Endothelial cell of umbilical vein (primary cell): ENCODE data around the gene SOX15. TPM values are rescaled to one million over a fixed set of nuclear protein-coding genes. Genes with fewer than 3 reads are reported as not detected.

Source experiments
- BruUV-seq: library from RNA; stranded (reverse); fragments of 400-500 nt; replicated peaks from 2 replicates; lab custom pipeline; 2021; lab: Mats Ljungman, UMichigan
- CTCF ChIA-PET: fragments of 300-600, 350-600 bp; sonication (Branson Sonifier 250); formaldehyde crosslinking; loops from one replicate; lab custom pipeline; 2021; ENCODE audit warnings: antibody characterized with exemption, inconsistent platforms; lab: Charles Lee
- POLR2A ChIA-PET: fragments of 300-600, 350-600 bp; sonication (Branson Sonifier 250); formaldehyde crosslinking; loops from one replicate; lab custom pipeline; 2021; ENCODE audit warnings: antibody characterized with exemption, inconsistent platforms; lab: Charles Lee
- DNase-seq: peaks from one replicate; pipeline ENCODE4 v3.0.0-alpha.2; 2011; ENCODE audit warnings: low read depth, low spot score
- FAIRE-seq: peaks from 2 replicates; lab custom pipeline; 2011; peaks lifted over from hg19 to GRCh38; lab: Jason Lieb, UNC
- H2AFZ ChIP-seq: 2 replicates; pipeline ENCODE4 v1.6.0; 2012; ENCODE audit warnings: low read depth, low read length, control low read depth, inconsistent platforms
- H3K27ac ChIP-seq: 2 replicates; pipeline ENCODE4 v1.5.1; 2011; ENCODE audit warnings: low read depth, mild to moderate bottlenecking, control low read depth, low read length, moderate library complexity; ENCODE audit not compliant: insufficient read depth
- H3K27me3 ChIP-seq, 2 experiments: 2 replicates each; pipeline versions ENCODE4 v1.6.0 to v1.6.1; 2011; ENCODE audit warnings: low read length in 2 of 2, mixed read lengths in 1 of 2; ENCODE audit not compliant: control insufficient read depth in 2 of 2, insufficient read depth in 2 of 2
- H3K36me3 ChIP-seq, 2 experiments: 2 replicates in 1 of 2; 3 replicates in 1 of 2; pipeline ENCODE4 v1.5.1; 2011; ENCODE audit warnings: low read length in 2 of 2, mild to moderate bottlenecking in 1 of 2, moderate library complexity in 1 of 2; ENCODE audit not compliant: control insufficient read depth in 2 of 2, insufficient read depth in 2 of 2; ENCODE audit errors: extremely low read depth in 1 of 2
- H3K4me1 ChIP-seq: 3 replicates; pipeline ENCODE4 v1.5.1; 2011; ENCODE audit warnings: mild to moderate bottlenecking, low read length; ENCODE audit not compliant: control insufficient read depth, insufficient read depth; ENCODE audit errors: extremely low read depth
- H3K4me2 ChIP-seq: 2 replicates; pipeline ENCODE4 v1.6.1; 2011; ENCODE audit warnings: low read length, control low read depth, mixed read lengths; ENCODE audit not compliant: insufficient read depth
- H3K4me3 ChIP-seq, 3 experiments: fragments of 200-600 bp in 1 of 3; sonication (generic), shearing (Covaris generic) in 1 of 3; replicated peaks in 1 of 3; 2 replicates each; pipeline ENCODE4 v1.5.1; 2011 to 2016; ENCODE audit warnings: control low read depth in 3 of 3, low read length in 3 of 3, mild to moderate bottlenecking in 2 of 3, inconsistent platforms in 1 of 3, low read depth in 1 of 3, moderate library complexity in 1 of 3; ENCODE audit not compliant: insufficient read depth in 1 of 3
- H3K79me2 ChIP-seq: 2 replicates; pipeline ENCODE4 v1.6.0; 2012; ENCODE audit warnings: low read length, inconsistent platforms; ENCODE audit not compliant: control insufficient read depth, insufficient read depth
- H3K9ac ChIP-seq: replicated peaks from 2 replicates; pipeline ENCODE3; 2011; ENCODE audit warnings: low read length, control low read depth; ENCODE audit not compliant: insufficient read depth; ENCODE audit errors: extremely low read depth
- H3K9me1 ChIP-seq: replicated peaks from 3 replicates; pipeline ENCODE4 v1.6.0; 2011; ENCODE audit warnings: mild to moderate bottlenecking, low read length; ENCODE audit not compliant: control insufficient read depth, insufficient read depth; ENCODE audit errors: extremely low read depth
- H3K9me3 ChIP-seq: replicated peaks from 2 replicates; pipeline ENCODE4 v1.5.1; 2012; ENCODE audit warnings: low read length, inconsistent platforms; ENCODE audit not compliant: control insufficient read depth, insufficient read depth
- H4K20me1 ChIP-seq: replicated peaks from 2 replicates; pipeline ENCODE3; 2011; ENCODE audit warnings: mild to moderate bottlenecking, low read length; ENCODE audit not compliant: control insufficient read depth, insufficient read depth; ENCODE audit errors: extremely low read depth
- CTCF ChIP-seq, 2 donors: IDR thresholded peaks; 1 replicate in 1 of 2; 2 replicates in 1 of 2; pipeline ENCODE4 v1.5.1; 2011; ENCODE audit warnings: low read length in 2 of 2, mild to moderate bottlenecking in 2 of 2, moderate library complexity in 2 of 2, control low read depth in 1 of 2, inconsistent platforms in 1 of 2, low read depth in 1 of 2; ENCODE audit not compliant: insufficient read depth in 1 of 2; ENCODE audit errors: extremely low read depth in 1 of 2
- EZH2 ChIP-seq: IDR thresholded peaks from 2 replicates; pipeline ENCODE4 v1.6.1; 2012; ENCODE audit warnings: borderline replicate concordance, low read depth, mild to moderate bottlenecking, moderate library complexity, low read length, inconsistent platforms; ENCODE audit not compliant: severe bottlenecking
- FOS ChIP-seq: IDR thresholded peaks from 2 replicates; pipeline ENCODE4 v1.6.1; 2011; ENCODE audit warnings: mild to moderate bottlenecking, low read length, moderate library complexity, borderline replicate concordance; ENCODE audit not compliant: insufficient read depth
- JUN ChIP-seq: IDR thresholded peaks from 2 replicates; pipeline ENCODE4 v1.6.1; 2011; ENCODE audit warnings: borderline replicate concordance, low read depth; ENCODE audit not compliant: insufficient read length, insufficient read depth
- MAX ChIP-seq: IDR thresholded peaks from 2 replicates; pipeline ENCODE4 v1.6.1; 2011; ENCODE audit not compliant: insufficient read depth, insufficient read length
- MYC ChIP-seq: IDR thresholded peaks from one replicate; pipeline ENCODE4 v1.6.1; 2011; ENCODE audit warnings: mild to moderate bottlenecking, low read depth, low read length
- POLR2A ChIP-seq: IDR thresholded peaks from 2 replicates; pipeline ENCODE4 v1.6.1; 2012; ENCODE audit warnings: low read depth, mild to moderate bottlenecking, control low read depth, low read length
- POLR2AphosphoS5 ChIP-seq: IDR thresholded peaks from 2 replicates; pipeline ENCODE4 v1.6.1; 2012; ENCODE audit warnings: low read depth, mild to moderate bottlenecking, control low read depth, low read length, moderate library complexity; ENCODE audit not compliant: insufficient read depth
- dilution Hi-C: fragments of 300-500 bp; cut with MboI; formaldehyde crosslinking; loops from one replicate; pipeline ENCODE4 v1.15.0; 2019; ENCODE audit warnings: low sequenced_read_pairs; ENCODE audit not compliant: extremely low pct_ligation_motif_present
- intact Hi-C: fragments of 100-400 bp; cut with micrococcal nuclease; formaldehyde crosslinking; loops from one replicate; pipeline ENCODE4 v1.10.0; 2022
- polyA plus RNA-seq, 4 experiments: library from polyadenylated mRNA; depleted of rRNA in 3 of 4; stranded (reverse) in 3 of 4; unstranded in 1 of 4; fragments of >200 nt; gene quantifications; 2 replicates each; pipeline versions ENCODE4 v1.2.1 to v1.2.3, GENCODE V29; 2011 to 2012; ENCODE audit warnings: missing spikeins in 1 of 4
- total RNA-seq: library from RNA; stranded (reverse); gene quantifications from 2 replicates; pipeline ENCODE4 v1.2.3, GENCODE V29; 2021

Gene SOX15
- total and polyA plus RNA-seq, 2 donors (not counting 3 experiments of a cell fraction or from before 2014, with no cell fraction given), result 0.26 to 0.46 TPM

GRCh38 chr17:7576432-7576937 is 13.4 kb downstream of the SOX15 start:
- Histone ChIP-seq H3K4me3 (no peak overlapping the region), H3K36me3 (peaks cover 34 to 46% of the 10 kb centered on the region in 2 experiments), H3K4me1 (peaks cover 58% of the 10 kb centered on the region), H4K20me1 (peaks cover 9% of the 10 kb centered on the region), H3K9ac (no peak overlapping the region), H3K27me3 (no peaks in the 10 kb centered on the region), H3K79me2 (peaks cover 54% of the 10 kb centered on the region), H3K4me2 (no peak overlapping the region), H3K9me1 (no peaks in the 10 kb centered on the region), H2AFZ (no peak overlapping the region), H3K9me3 (no peaks in the 10 kb centered on the region), H3K27ac (no peak overlapping the region)
- FAIRE-seq, result no peak
- intact Hi-C loops (no loop called here), dilution Hi-C loops (no loop called here)
- no peak for DNase-seq
- TF ChIP-seq EZH2, result no peak
- peak; percentile 72 for TF ChIP-seq POLR2A
- TF ChIP-seq POLR2AphosphoS5, result peak; percentile 40
- BruUV-seq, result no TSS peak
- ChIA-PET POLR2A (interaction anchor here (1.0 kb wide), 1 partner anchor 11 kb away, joined by 3 read pairs; no protein-coding TSS in a partner anchor), CTCF (interaction anchor here (0.6 to 6.2 kb wide), 3 partner anchors 13 to 74 kb away, joined by 3 to 48 read pairs (median 40); partner anchors contain the start of genes ATP1B2 and SOX15)

GRCh38 chr17:7575959-7576358 is 13.9 kb downstream of the SOX15 start:
- Histone ChIP-seq H3K79me2 (peaks cover 54% of the 10 kb centered on the region), H3K9me3 (no peaks in the 10 kb centered on the region), H3K27me3 (no peaks in the 10 kb centered on the region), H2AFZ (no peak overlapping the region), H3K4me3 (no peak overlapping the region), H3K27ac (no peak overlapping the region), H4K20me1 (peaks cover 9% of the 10 kb centered on the region), H3K9ac (no peak overlapping the region), H3K4me2 (no peak overlapping the region), H3K9me1 (no peaks in the 10 kb centered on the region), H3K4me1 (peaks cover 61% of the 10 kb centered on the region), H3K36me3 (peaks cover 34 to 48% of the 10 kb centered on the region in 2 experiments)
- DNase-seq (no peak), FAIRE-seq (no peak)
- POLR2A ChIA-PET, result interaction anchor here (1.0 kb wide), 1 partner anchor 11 kb away, joined by 3 read pairs; no protein-coding TSS in a partner anchor
- no TSS peak for BruUV-seq
- CTCF ChIA-PET, result interaction anchor here (1.0 to 6.2 kb wide), 3 partner anchors 11 to 16 kb away, joined by 3 to 40 read pairs (median 3); partner anchors contain the start of gene SOX15
- intact Hi-C loops, result no loop called here
- dilution Hi-C loops, result no loop called here
- TF ChIP-seq MAX (no peak), EZH2 (no peak), MYC (no peak), FOS (no peak), POLR2AphosphoS5 (no peak), JUN (no peak), POLR2A (no peak), CTCF (IDR thresholded peaks at IDR 0.05; ENCODE audit: extremely low read depth in 1 of 2, insufficient read depth in 1 of 2, low read depth in 1 of 2, low read length in 2 of 2) (no peak)
